Kidney epithelial cell (primary cell): ENCODE measurements around the gene SEMA4D. TPM values are rescaled to one million over a fixed set of nuclear protein-coding genes. Genes with fewer than 3 reads are reported as not detected.

Experiments
- DNase-seq: peaks from one replicate; pipeline ENCODE4 v3.0.0-alpha.2; 2010; ENCODE audit warnings: low read depth
- H3K27me3 ChIP-seq: 2 replicates; pipeline ENCODE4 v1.6.0; 2011; ENCODE audit warnings: low read length; ENCODE audit not compliant: control insufficient read depth, insufficient read depth
- H3K36me3 ChIP-seq: 2 replicates; pipeline ENCODE4 v1.5.1; 2011; ENCODE audit warnings: low read length; ENCODE audit not compliant: control insufficient read depth, insufficient read depth
- H3K4me3 ChIP-seq: 2 replicates; pipeline ENCODE4 v1.5.1; 2011; ENCODE audit warnings: low read depth, mild to moderate bottlenecking, control low read depth, low read length
- CTCF ChIP-seq: IDR thresholded peaks from 2 replicates; pipeline ENCODE4 v1.5.1; 2011; ENCODE audit warnings: mild to moderate bottlenecking, moderate library complexity, low read length, control low read depth, inconsistent platforms; ENCODE audit not compliant: insufficient read depth, poor library complexity, severe bottlenecking
- total RNA-seq: library from RNA; depleted of rRNA; stranded (reverse); fragments of >200 nt; gene quantifications from 2 replicates; pipeline ENCODE4 v1.2.3, GENCODE V29; 2015

The SEMA4D gene
- total RNA-seq, 1 donor from 2014 or later: 30.7 TPM

GRCh38 chr9:89352874-89353649 lies 144.9 kb downstream of the SEMA4D start:
- no peak for TF ChIP-seq CTCF
- Histone ChIP-seq H3K36me3 (peaks cover 3% of the 10 kb centered on the region), H3K4me3 (no peak overlapping the region), H3K27me3 (no peaks in the 10 kb centered on the region)
- no peak for DNase-seq

GRCh38 chr9:89352451-89352850 lies 145.5 kb downstream of the SEMA4D start:
- no peak for TF ChIP-seq CTCF
- DNase-seq: no peak
- Histone ChIP-seq H3K4me3 (no peak overlapping the region), H3K27me3 (no peaks in the 10 kb centered on the region), H3K36me3 (peaks cover 3% of the 10 kb centered on the region)

- peaks cover 3% of the 10 kb centered on the region for H3K36me3 ChIP-seq
Observed at GRCh38 chr9:89351584-89352300, 146.2 kb downstream of the SEMA4D start.

GRCh38 chr9:89350988-89351557 lies 146.8 kb downstream of the SEMA4D start:
- Histone ChIP-seq H3K36me3 (peaks cover 3% of the 10 kb centered on the region), H3K4me3 (no peak overlapping the region), H3K27me3 (no peaks in the 10 kb centered on the region)
- no peak for DNase-seq
- no peak for TF ChIP-seq CTCF

More at GRCh38 chr9:89351584-89352300, 146.2 kb downstream of the SEMA4D start:
- Histone ChIP-seq H3K27me3 (no peaks in the 10 kb centered on the region), H3K4me3 (no peak overlapping the region)
- TF ChIP-seq CTCF: no peak
- no peak for DNase-seq

DNA sequence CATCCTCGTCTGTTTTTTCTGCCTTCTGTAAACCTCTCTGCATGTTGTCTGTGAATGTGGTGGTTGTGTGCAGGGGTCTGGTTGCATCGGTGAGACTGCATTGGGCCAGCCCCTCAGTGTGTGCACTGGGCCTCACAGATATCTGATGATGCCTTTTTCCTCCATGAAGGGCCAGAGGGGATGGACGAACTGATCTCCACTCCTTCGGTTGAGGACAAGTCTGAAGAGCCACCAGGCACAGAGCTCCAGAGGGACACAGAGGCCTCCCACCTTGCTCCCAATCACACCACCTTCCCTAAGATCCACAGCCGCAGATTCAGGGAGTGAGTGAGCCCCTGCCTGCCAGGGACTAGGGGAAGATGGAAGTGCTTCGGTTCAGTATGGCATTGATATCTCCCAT lies 148.3 kb downstream of the SEMA4D start:
- TF ChIP-seq CTCF: no peak
- no peaks in the 10 kb centered on the region for H3K27me3 ChIP-seq
- no peak for DNase-seq
- H3K4me3 ChIP-seq: no peak overlapping the region
- H3K36me3 ChIP-seq: peaks cover 3% of the 10 kb centered on the region
